GM19043 (cell line): ENCODE measurements around the gene MICB.
"Not testable (repeated sequence)": the region's sequence is repeated elsewhere in the genome, so short reads cannot be mapped to it uniquely, and the experiment has no call there.

ENCODE experiments used
- ATAC-seq: cut with Tn5 transposase; IDR thresholded peaks from one replicate; pipeline ENCODE4 v1.9.1; 2021; ENCODE audit warnings: low read depth; ENCODE audit not compliant: unreplicated experiment

MICB gene

DNA sequence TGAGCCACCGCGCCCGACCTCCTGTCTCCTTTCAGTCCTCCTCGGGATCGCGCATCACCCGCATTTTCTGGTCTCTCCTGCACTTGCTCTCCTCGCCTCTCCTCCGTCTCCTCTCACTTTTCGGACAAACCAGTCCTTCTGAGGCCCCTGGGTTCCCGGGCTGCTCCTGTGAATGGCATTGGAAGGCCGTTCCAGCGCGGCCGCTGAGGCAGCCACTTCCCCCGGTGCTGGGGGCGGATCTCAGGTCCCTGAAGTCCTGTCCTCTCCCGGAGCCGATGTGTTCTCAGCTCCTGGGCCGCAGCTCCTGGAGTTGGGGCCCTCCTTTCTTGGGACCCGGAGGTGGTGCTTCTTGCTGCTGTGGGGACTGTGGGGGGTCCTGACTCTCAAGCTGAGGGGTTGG is 803 bp downstream of the MICB start:
- ATAC-seq: no peak

DNA sequence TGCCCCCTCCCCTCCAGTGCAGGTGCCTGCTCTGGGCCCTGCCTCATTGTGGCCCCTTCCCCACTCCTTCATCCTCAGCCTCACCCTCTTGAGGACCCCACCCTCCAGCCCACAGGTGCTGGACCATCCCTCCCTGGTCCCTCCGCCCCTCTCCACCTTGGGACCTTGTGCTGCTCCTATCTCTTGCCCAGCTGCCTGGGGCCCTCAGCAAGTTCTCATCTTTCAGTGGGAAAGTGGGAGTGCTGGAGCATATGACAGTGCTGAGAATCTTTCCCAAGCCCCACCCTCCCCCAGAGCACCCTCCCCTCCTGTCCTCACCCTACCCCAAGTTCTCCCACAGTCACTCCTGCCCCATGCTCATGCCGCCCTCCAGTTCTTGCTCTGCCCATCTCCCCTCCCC is 1.7 kb downstream of the MICB start:
- ATAC-seq: not testable (repeated sequence)

DNA sequence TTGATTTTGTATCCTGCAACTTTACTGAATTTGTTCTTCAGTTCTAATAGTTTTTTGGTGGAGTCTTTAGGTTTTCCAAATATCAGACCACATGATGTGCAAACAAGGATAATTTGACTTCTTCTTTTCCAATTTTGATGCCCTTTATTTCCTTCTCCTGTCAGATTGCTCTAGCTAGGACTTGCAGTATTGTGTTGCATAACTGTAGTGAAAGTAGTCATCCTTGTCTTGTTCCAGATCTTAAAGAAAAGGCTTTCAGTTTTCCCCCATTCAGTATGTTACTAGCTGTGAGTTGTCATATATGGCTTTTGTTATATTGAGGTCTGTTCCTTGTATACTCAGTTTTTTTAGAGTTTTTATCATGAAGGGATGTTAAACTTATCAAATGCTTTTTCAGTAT is 4.6 kb downstream of the MICB start:
- ATAC-seq: no peak

DNA sequence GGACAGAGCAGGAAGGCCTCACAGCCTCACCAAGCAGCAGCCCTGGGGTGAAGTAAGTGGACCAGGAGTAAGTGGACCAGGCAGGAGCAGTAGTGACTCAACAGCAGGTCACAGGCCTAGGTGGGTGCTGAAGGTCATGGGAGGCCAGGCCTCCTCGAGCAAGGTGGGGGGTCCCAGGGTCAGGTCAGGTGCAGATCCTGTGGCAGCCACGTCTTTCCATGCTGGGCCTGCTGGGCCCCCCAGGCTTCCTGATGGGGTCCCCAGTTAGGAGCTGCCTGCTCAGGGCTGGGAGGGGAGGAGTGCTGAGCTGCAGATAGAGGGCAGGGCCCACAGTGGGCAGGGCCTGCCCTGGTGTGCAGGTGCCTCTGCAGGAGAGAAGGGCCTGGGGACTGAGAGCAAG is 11.1 kb downstream of the MICB start:
- ATAC-seq: not testable (repeated sequence)

DNA sequence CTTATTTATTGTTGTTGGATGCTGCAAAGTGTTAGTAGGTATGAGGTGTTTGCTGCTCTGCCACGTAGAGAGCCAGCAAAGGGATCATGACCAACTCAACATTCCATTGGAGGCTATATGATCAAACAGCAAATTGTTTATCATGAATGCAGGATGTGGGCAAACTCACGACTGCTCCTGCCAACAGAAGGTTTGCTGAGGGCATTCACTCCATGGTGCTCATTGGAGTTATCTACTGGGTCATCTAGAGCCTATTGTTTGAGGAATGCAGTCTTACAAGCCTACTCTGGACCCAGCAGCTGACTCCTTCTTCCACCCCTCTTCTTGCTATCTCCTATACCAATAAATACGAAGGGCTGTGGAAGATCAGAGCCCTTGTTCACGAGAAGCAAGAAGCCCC is 12.1 kb downstream of the MICB start:
- no peak for ATAC-seq

DNA sequence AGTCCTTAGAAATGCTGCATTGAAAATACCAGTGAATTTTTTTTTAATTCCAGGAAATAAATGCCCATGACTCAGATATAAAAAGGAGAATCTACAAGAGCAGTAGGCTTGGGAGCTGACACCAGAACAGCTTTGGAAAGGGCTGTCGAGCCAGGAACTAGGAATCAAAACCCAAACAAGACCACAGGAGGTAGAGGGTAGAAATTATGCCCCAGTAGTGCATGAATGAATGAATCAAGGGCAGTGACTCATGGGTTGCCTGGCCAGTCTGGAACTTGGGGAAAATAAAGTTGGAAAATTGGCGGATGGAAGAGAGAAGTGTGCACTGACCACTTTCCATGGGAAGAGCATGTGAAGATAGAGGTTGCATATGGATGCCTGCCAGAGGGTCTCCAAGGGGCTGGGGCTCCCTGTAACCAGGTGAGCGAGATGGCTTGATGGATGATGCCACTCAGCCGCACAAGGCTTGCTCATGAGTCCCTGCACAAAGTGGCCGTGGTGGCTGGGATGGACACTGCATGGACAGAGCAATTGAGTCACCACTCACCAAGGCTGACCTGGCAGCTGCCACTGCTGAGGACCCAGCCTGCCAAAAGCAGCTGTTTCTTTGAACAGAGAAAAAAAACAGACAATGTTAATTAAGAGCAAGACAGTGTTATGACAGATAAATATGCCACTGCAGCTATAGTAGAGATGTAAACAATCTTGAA is 15.7 kb downstream of the MICB start:
- ATAC-seq: no peak

DNA sequence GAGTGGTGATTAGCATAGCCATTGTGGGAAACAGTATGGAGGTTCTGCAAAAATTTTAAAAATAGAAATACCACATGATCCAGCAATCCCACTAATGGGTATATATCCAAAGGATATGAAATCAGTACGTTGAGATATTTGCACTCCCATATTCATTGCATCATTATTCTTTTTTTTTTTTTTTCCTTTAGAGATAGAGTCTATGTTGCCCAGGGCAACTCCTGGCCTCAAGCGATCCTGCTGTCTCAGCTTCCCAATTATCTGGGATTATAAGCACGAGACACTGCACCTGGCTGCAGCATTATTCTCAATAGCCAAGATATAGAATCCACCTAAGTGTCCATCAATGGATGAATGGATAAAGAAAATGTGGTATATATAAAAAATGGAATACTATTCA is 23.9 kb downstream of the MICB start:
- ATAC-seq: no peak

DNA sequence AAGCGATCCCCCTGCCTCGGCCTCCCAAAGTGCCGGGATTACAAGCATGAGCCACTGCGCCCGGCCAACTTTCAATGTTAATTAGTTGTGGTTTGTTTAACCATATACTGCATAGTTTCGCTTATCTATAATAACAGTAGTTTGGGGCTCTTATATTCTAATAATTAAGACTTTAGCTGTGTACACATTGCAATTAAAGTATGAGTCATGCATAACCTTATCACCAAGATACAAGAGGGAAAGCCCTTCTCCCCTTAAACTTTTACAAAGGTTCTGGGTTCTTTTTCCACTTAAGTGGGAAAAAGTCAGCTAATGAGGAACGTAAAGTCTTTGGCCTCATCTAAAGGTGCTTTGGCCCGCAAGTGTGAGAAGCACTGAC is 27.6 kb downstream of the MICB start:
- ATAC-seq: no peak

DNA sequence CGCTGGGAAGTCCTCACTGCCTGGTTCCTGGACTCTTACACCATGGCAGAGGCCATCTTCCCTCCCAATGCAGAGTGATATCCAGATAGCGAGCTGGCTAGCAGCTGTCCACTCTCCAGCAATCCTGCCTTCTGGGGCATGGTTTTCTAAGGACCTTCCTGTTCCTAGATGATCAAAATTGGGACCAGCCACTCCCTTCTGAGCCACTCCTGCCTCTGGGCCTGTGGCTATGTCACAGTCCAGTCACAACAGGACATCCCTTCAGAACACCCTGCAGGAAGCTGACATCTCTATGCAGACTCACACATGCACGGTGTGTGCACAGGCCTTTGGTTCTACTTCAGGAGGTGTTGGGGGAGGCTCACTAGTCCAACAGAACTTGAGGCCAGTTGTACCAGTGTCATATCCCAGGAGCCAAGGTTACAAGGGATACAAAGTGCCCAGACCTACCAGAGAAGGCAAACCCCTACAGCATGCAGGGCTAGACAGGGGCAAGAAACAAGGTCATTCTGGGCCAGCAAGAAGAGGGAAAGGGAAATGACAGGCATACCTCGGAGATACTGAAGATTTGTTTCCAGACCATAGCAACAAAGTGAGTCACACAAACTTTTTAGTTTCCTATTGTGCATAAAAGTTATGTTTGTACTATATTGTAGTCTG is 28.1 kb downstream of the MICB start:
- no peak for ATAC-seq

DNA sequence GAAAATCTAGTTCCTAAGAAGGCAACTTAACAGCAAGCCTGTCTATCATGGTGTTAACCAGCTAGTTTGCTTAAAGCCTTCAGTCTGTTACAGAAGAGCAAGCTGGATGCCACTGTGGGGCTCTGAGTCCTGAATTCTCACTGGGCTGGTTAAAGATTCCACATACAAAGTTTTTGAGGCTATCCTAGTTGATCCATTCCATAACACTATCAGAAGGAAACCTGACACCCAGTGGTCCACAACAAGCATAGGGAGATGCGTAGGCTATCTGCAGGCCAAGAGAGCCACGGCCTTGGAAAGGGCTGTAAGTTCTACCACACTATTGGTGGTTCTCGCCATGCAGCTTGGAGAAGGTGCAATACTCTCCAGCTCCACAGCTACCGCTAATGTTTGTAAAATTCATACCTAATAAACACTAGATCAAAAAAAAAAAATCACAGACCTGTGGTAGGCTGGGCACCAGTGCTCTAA is 30.4 kb downstream of the MICB start:
- no peak for ATAC-seq

DNA sequence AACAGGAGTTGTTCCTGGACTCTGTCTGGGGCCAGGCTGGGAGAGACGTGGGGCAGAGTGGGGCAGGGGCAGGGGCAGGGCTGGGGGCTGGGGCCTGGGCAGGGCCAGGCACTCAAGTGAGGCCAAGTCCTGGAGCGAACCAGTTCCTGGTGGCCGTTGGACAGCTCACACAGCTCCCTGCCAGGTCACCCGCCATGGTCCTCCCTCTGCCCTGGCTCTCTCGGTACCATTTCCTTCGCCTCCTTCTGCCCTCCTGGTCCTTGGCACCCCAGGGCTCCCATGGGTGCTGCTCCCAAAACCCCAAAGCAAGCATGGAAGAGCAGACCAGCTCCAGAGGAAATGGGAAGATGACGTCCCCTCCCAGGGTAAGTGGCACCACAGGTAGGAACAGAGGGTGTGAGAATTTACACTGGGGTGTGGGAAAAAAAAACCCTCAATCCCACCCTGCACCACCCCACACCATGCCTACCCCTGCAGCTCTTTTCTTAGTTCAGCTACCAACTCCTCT is 30.9 kb downstream of the MICB start, which contains the start of gene MCCD1:
MCCD1 (plus strand) TSS at position 142 of the 508 bp plus-strand sequence; CDS start at position 195, 53 bp downstream.
- no peak for ATAC-seq

DNA sequence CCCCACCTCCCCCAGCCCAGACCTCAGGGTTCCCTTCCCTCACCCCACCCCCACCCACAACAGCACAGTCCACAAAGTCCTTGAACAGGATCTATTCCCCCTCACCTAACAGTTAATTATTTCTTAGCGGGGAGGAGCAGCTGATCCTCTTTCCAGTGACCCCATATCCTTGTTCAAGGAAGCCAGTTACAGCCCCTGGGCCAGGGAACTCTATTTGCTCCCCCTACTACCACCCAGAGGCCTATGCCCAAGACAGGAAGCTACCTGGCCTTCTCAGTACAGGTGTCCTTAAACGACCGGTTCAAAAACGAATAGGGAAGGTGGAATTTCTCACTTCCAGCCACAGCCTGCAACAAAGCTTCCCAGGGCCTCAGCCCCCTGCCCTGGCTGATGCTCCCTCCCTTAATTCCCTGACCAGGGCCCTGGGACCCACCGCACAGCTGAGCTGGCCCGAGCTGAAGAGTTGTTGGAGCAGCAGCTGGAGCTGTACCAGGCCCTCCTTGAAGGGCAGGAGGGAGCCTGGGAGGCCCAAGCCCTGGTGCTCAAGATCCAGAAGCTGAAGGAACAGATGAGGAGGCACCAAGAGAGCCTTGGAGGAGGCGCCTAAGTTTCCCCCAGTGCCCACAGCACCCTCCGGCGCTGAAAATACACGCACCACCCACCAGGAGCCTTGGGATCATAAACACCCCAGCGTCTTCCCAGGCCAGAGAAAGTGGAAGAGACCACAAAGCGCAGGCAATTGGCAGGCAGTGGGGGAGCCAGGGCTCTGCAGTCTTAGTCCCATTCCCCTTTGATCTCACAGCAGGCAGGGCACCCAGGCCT is 31.6 kb downstream of the MICB start:
- ATAC-seq: no peak

DNA sequence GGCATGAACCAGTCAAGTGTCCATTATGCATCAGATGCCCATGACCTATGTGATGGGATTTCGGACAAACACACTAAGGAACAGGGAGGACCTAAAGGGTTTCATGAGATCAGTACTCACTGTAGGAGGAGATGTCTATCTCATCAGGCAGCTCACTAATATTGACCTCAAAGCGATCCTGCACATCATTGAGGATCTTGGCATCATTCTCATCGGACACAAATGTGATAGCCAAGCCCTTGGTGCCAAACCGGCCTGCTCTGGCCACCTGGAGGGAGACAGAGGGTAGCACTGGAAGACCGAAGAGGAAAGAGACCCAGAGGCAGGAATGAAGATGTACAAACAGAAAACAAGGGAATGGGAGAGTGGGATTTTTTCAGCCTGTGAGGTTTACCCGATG is 32.7 kb downstream of the MICB start:
- no peak for ATAC-seq

DNA sequence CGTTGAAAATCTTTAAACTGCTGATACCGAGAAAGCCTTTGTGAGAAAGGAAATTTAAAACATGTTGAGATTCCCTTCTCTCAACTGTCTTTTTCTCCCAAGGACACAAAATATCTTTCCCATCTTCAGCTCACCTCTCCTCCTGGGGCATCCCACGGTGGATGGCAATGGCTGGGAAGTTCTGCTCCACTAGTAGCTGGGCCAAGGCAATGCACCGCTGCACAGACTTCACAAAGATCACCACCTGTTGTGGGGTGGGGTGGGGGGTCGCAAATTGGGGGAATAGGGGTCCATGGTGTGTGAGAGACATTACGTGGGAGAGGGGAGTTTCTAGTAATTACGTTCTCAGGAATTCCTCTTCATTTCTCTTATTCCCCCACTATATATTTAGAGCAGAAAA is 33.2 kb downstream of the MICB start:
- no peak for ATAC-seq

DNA sequence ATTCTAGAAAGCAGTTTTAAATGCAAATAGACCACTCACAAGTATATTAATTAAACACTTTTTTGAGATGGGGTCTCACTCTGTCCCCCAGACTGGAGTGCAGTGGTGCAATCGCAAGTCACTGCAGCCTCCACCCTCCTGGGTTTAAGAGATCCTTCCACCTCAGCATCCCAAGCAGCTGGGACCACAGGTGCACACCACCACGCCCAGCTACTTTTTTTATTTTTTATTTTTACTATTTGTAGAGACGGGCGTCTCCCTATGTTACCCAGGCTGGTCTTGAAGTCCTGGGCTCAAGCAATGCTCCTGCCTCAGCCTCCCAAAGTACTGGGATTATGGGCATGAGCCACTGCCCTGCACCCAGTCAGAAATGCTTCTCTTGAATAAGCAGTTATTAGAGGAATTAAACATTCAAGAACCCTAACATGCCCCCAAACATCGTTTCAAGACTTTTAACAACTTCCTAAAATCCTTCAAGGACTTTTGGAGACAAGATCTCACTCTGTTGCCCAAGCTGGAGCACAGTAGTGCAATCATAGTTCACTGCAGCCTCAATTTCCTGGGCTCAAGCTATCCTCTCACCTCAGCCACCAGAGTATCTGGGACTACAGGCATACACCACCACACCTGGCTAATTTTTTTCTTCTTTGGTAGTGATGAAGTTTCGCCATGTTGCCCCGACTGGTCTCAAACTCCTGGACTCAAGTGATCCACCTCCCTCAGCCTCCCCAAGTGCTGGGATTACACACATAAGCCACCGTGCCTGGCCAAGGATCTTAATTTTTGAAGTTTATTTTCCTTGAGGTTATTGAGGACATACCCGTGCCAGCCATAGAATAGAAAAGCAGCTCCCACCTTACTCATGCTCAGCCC is 34.1 kb downstream of the MICB start:
- no peak for ATAC-seq

DNA sequence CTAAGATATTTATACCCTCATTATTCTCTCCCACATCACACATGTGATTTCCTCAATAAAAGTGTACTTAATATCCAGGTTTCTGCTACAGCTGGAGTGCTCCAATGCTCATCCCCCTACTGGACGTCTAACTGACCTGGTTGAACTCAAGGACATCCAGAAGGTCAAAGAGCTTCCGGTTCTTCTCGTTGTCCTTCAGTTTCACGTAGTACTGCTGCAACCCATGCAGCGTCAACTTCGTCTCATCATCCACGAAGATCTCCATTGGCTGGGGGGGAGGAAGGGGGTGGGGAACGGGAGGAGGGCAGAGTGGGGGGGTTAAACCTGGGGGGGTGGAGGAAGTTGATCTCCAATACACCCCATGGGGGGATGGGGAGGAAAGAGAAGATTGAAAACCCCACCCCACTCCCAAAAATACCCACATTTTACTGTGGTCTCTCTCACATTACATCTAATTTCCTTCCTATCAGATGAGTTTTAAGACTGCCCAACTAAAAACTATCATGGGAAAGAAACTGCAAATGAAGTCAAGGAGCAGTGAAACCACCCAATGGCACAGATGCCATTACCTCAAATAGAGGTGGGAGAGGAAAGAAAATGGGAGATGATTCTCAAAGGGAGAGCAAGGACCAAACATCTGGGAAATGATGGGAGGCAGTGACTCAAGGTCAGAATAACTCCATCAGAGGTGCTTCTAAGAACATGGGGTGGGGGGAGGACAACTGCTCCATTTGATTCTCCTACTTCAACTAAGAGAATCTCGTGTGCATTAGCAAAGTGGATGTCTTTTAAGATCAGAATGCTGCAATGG is 34.9 kb downstream of the MICB start:
- ATAC-seq: no peak

DNA sequence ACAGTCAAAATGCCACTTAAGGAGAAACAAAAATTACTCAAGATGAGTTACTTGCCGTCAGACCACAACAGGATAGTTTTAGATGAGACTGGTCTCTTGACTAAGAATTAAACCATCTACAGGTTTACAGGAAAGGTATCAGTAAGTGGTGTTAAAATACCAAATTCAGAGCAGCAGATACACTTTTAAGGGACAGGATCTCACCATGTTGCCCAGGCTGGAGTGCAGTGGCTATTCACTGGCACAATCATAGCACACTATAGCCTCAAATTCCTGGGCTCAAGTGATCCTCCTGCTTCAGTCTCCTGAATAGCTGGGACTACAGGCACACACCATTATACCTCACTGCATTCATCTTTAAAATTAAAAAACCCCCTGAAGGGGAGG is 35.5 kb downstream of the MICB start:
- ATAC-seq: no peak

DNA sequence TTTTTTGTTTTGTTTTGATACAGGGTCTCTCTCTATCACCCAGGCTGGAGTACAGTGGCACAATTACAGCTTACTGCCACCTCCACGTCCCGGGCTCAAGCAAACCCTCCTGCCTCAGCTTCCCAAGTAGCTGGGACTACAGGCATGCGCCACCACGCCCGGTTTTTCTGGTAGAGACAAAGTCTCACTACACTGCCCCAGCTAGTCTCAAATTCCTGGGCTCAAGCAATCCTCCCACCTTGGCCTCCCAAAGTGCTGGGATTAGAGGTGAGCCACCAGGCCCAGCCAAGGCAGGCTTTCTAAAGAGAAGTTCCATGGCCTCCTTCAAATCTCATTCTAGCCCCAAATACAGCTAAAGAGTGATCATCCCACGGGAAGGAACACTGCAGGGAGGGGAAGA is 36.1 kb downstream of the MICB start:
- ATAC-seq: no peak

DNA sequence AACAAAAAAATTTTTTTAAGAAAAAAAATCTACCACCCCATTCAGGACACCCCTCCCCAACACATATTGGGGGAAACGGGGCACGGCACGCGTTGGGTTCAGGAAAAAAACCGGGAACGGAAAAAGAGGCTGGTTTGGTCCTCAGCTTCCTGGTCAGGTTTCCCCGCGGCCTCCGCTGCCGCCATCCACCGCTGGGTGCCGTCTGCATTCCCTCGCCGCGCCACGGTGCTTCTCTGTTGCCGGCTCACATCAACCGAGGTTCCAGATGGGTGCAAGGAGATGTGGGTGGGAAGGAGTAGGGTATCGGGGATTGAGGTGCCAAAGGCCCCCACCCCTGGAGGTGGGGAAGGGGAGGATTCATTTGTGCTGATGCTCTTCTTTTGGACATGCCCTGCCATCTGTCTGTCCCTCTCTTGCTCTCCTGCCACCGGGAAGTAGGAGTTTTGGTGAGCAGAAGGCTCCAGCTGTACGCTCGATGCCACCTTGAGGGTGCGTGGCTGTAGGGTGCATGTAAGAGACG is 36.6 kb downstream of the MICB start:
- ATAC-seq: no peak
